SU-DHL-6 (cell line): Measurements from ENCODE around the gene CX3CL1.

Source experiments
- H2AFZ ChIP-seq: fragments of 200-600 bp; sonication (generic); 2 replicates; pipeline ENCODE4 v1.6.1; 2014; ENCODE audit warnings: low read depth, mild to moderate bottlenecking, moderate library complexity, mixed read lengths, antibody characterized with exemption, low read length; ENCODE audit not compliant: severe bottlenecking
- H3F3A ChIP-seq: fragments of 200-600 bp; shearing (Covaris generic); 2 replicates; pipeline ENCODE4 v1.6.0; 2016; ENCODE audit warnings: antibody characterized with exemption, mild to moderate bottlenecking; ENCODE audit not compliant: insufficient read depth
- H3K27ac ChIP-seq: fragments of 200-600 bp; sonication (generic); 2 replicates; pipeline ENCODE4 v1.5.1; 2016; ENCODE audit warnings: low read depth, mild to moderate bottlenecking, low read length, moderate library complexity, mixed read lengths
- H3K27me3 ChIP-seq: fragments of 200-600 bp; sonication (generic), shearing (Covaris generic); 2 replicates; pipeline ENCODE4 v1.6.0; 2014; ENCODE audit warnings: mild to moderate bottlenecking, low read length
- H3K36me3 ChIP-seq: fragments of 200-600 bp; sonication (generic); 2 replicates; pipeline ENCODE4 v1.6.1; 2014; ENCODE audit warnings: mild to moderate bottlenecking, low read length, mixed read lengths
- H3K4me2 ChIP-seq: fragments of 300-600, 200-600 bp; shearing (Covaris generic), sonication (generic); 2 replicates; pipeline ENCODE4 v1.6.0; 2014; ENCODE audit warnings: low read length, low read depth, mild to moderate bottlenecking; ENCODE audit not compliant: poor library complexity, severe bottlenecking
- H3K4me3 ChIP-seq: fragments of 200-600 bp; sonication (generic); 2 replicates; pipeline ENCODE4 v1.5.1; 2014; ENCODE audit warnings: antibody characterized with exemption, low read length, mild to moderate bottlenecking, mixed read lengths; ENCODE audit not compliant: insufficient read depth, poor library complexity, severe bottlenecking
- H3K79me2 ChIP-seq: fragments of 200-600 bp; sonication (generic); 2 replicates; pipeline ENCODE4 v1.6.1; 2014; ENCODE audit warnings: mild to moderate bottlenecking, low read length, moderate library complexity; ENCODE audit not compliant: insufficient read depth
- H3K9ac ChIP-seq: fragments of 200-600 bp; sonication (generic); 2 replicates; pipeline ENCODE4 v1.7.0; 2014; ENCODE audit warnings: mild to moderate bottlenecking, low read length
- H3K9me2 ChIP-seq: fragments of 200-600 bp; sonication (generic); replicated peaks from 2 replicates; pipeline ENCODE4 v1.6.1; 2014; ENCODE audit warnings: low read length; ENCODE audit not compliant: insufficient read depth
- H3K9me3 ChIP-seq: fragments of 200-600 bp; sonication (generic); 2 replicates; pipeline ENCODE4 v1.6.1; 2014; ENCODE audit warnings: low read length, mixed read lengths; ENCODE audit not compliant: insufficient read depth
- H4K20me1 ChIP-seq: fragments of 200-600 bp; sonication (generic); 2 replicates; pipeline ENCODE4 v1.6.1; 2014; ENCODE audit warnings: low read depth, mild to moderate bottlenecking, antibody characterized with exemption, low read length, moderate library complexity, mixed read lengths
- CTCF ChIP-seq: fragments of 200-600 bp; sonication (generic); IDR thresholded peaks from one replicate; pipeline ENCODE4 v1.5.1; 2017; ENCODE audit warnings: antibody characterized with exemption, mild to moderate bottlenecking, low read length, moderate library complexity; ENCODE audit not compliant: insufficient read depth, poor library complexity, severe bottlenecking
- EZH2phosphoT487 ChIP-seq: fragments of 200-600 bp; sonication (generic), shearing (Covaris generic); conservative IDR thresholded peaks from 2 replicates; pipeline ENCODE4 v1.6.1; 2018; ENCODE audit warnings: mild to moderate bottlenecking, antibody characterized with exemption, low read length, moderate library complexity, mixed read lengths

Gene CX3CL1

GRCh38 chr16:57427824-57428223 lies 55.5 kb downstream of the CX3CL1 start:
- no peak overlapping the region for H3K4me2 ChIP-seq
- H3K4me3 ChIP-seq: no peak overlapping the region
- H2AFZ ChIP-seq: no peak overlapping the region
- H3K36me3 ChIP-seq: peaks cover 8% of the 10 kb centered on the region
- H3K27me3 ChIP-seq: no peaks in the 10 kb centered on the region
- H3K27ac ChIP-seq: no peak overlapping the region
- H3K79me2 ChIP-seq: no peaks in the 10 kb centered on the region
- H3K9me3 ChIP-seq: no peaks in the 10 kb centered on the region
- no peak overlapping the region for H3K9ac ChIP-seq
- no peaks in the 10 kb centered on the region for H4K20me1 ChIP-seq
- TF ChIP-seq CTCF (no peak), EZH2phosphoT487 (no peak)
- no peaks in the 10 kb centered on the region for H3F3A ChIP-seq
- H3K9me2 ChIP-seq: no peaks in the 10 kb centered on the region

GRCh38 chr16:57430955-57431354 lies 58.7 kb downstream of the CX3CL1 start:
- H3K27me3 ChIP-seq: no peaks in the 10 kb centered on the region
- no peaks in the 10 kb centered on the region for H3K9me3 ChIP-seq
- TF ChIP-seq EZH2phosphoT487 (no peak), CTCF (no peak)
- H2AFZ ChIP-seq: no peak overlapping the region
- no peaks in the 10 kb centered on the region for H3F3A ChIP-seq
- no peak overlapping the region for H3K9ac ChIP-seq
- no peaks in the 10 kb centered on the region for H3K9me2 ChIP-seq
- H3K4me3 ChIP-seq: no peak overlapping the region
- H4K20me1 ChIP-seq: no peaks in the 10 kb centered on the region
- no peak overlapping the region for H3K4me2 ChIP-seq
- H3K27ac ChIP-seq: no peak overlapping the region
- H3K79me2 ChIP-seq: no peaks in the 10 kb centered on the region
- H3K36me3 ChIP-seq: peaks cover 19% of the 10 kb centered on the region

GRCh38 chr16:57432505-57432904 lies 60.2 kb downstream of the CX3CL1 start:
- H3K27ac ChIP-seq: no peak overlapping the region
- H3K9me2 ChIP-seq: no peaks in the 10 kb centered on the region
- no peaks in the 10 kb centered on the region for H4K20me1 ChIP-seq
- peaks cover 19% of the 10 kb centered on the region for H3K36me3 ChIP-seq
- H3K4me3 ChIP-seq: no peak overlapping the region
- H3K9ac ChIP-seq: no peak overlapping the region
- no peak overlapping the region for H3K4me2 ChIP-seq
- no peaks in the 10 kb centered on the region for H3K79me2 ChIP-seq
- no peaks in the 10 kb centered on the region for H3K9me3 ChIP-seq
- TF ChIP-seq CTCF (no peak), EZH2phosphoT487 (no peak)
- no peaks in the 10 kb centered on the region for H3K27me3 ChIP-seq
- H3F3A ChIP-seq: no peaks in the 10 kb centered on the region
- no peak overlapping the region for H2AFZ ChIP-seq
